Cardiac fibroblast (primary cell): ENCODE results near the gene SGSM2.

ENCODE experiments used
- DNase-seq, 2 donors: peaks; one replicate each; pipeline versions ENCODE4 v3.0.0 to v3.0.0-alpha.2; 2010; ENCODE audit warnings: low read depth in 2 of 2
- H3K4me3 ChIP-seq, 2 donors: replicated peaks in 1 of 2; 1 replicate in 1 of 2; 2 replicates in 1 of 2; pipeline ENCODE4 v1.5.1; 2011; ENCODE audit warnings: low read depth in 2 of 2, low read length in 2 of 2, mild to moderate bottlenecking in 2 of 2, moderate library complexity in 1 of 2
- CTCF ChIP-seq: IDR thresholded peaks from one replicate; pipeline ENCODE4 v1.5.1; 2011; ENCODE audit warnings: low read depth, mild to moderate bottlenecking, low read length, inconsistent platforms

The SGSM2 gene

DNA sequence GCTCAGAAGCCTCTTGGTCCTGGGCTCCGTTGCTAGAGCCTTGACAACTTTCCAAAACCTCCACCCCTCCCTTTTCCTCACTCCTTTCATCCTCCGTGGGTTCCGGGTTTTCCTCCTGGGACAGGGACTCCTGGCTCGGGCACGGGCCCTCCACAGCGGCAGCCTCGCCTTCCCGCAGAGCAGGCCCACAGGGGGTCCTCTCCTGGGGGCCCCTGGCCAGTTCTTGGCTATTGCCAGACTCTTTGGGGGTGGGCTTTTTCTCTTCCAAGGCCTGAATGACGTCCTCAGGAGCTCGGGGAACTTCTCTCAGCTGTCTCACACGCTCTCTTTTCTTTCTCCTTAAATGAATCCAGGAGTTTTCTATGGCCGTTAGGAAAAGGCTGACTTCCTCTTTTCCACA is 82.9 kb downstream of the SGSM2 start:
- no peak for DNase-seq
- no peak for TF ChIP-seq CTCF
- no peak overlapping the region for H3K4me3 ChIP-seq

GRCh38 chr17:2421315-2422147 is 84.2 kb downstream of the SGSM2 start:
- no peak for DNase-seq
- TF ChIP-seq CTCF, result no peak
- no peak overlapping the region for H3K4me3 ChIP-seq

- DNase-seq, result no peak
- TF ChIP-seq CTCF, result no peak
- H3K4me3 ChIP-seq, result no peak overlapping the region
Observed at GRCh38 chr17:2423271-2423670, 86.0 kb downstream of the SGSM2 start.

DNA sequence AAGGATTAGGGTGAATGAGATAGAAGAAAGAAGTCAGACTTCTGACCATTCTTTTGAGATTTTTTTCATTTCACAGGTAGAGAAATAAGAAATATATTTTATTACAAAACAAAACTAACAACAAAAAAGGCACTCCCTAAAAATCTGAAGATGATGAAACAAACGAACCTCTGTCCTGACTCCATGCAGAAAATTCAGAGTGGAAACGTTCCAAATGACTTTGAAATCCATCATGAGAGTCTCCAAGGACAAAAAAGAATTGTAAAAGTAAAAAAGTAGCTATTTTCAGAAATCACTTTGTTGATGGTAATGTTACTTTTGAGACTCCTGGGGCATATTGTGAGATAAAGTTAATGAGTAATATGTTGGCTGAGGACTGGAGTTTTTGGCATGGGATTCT is 89.9 kb downstream of the SGSM2 start:
- no peak overlapping the region for H3K4me3 ChIP-seq
- no peak for DNase-seq
- no peak for TF ChIP-seq CTCF

GRCh38 chr17:2427910-2428309 is 90.6 kb downstream of the SGSM2 start:
- DNase-seq, result no peak
- no peak overlapping the region for H3K4me3 ChIP-seq
- no peak for TF ChIP-seq CTCF
